AG20443 (cell line): Measurements from ENCODE around the gene MRPS26.
"Not testable (repeated sequence)": the region's sequence is repeated elsewhere in the genome, so short reads cannot be mapped to it uniquely, and the experiment has no call there.

Experiments
- DNase-seq: peaks from one replicate; pipeline ENCODE4 v3.0.0; 2012; ENCODE audit warnings: low spot score, mixed read lengths

MRPS26 gene

GRCh38 chr20:3042625-3043024, 3.2 kb upstream of the MRPS26 start:
- DNase-seq = no peak

GRCh38 chr20:3043322-3043721, 2.5 kb upstream of the MRPS26 start, which contains the start of gene GNRH2:
Gene GNRH2, plus strand, starts transcription at chr20:3043622. Its CDS starts 793 bp downstream, at chr20:3044415.
- no peak for DNase-seq

GRCh38 chr20:3044336-3044965, 1.4 kb upstream of the MRPS26 start:
- no peak for DNase-seq

DNA sequence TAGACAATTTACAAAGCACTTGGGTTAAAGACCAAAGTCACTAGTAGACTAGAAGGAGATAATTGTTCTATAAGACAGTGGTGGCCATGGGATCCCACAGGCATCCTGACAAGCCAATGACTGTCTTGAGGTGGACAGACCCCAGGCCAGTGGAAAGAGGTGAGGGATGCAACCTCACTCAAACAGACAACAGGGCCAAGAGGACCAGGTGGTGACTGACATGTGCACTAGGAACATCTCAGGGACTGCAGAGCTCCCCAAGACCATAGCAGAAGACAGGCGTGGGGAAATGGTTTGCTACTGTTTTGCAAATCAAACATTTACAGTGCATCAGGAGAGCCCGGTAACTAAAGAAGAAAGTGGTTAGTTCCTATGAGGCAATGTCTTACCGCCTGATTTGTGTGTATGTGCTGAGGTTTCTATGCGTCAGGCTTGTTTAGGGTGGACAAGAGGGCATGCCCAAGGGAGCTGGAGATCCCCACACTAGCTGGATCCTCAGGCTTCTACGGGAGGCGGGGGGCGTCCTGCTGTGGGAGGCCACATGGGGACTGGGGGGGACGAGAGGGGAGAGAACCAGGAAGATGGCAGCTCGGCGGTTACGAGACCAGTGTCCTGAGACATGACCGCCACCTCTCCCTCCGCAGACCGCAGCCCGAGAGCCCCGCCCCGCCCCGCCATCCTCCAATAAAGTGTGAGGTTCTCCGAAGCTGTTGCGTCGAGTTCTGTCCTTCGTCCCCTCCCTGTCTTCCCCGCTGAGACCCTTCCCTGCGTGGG, 623 bp upstream of the MRPS26 start:
- peak; percentile 88 for DNase-seq

DNA sequence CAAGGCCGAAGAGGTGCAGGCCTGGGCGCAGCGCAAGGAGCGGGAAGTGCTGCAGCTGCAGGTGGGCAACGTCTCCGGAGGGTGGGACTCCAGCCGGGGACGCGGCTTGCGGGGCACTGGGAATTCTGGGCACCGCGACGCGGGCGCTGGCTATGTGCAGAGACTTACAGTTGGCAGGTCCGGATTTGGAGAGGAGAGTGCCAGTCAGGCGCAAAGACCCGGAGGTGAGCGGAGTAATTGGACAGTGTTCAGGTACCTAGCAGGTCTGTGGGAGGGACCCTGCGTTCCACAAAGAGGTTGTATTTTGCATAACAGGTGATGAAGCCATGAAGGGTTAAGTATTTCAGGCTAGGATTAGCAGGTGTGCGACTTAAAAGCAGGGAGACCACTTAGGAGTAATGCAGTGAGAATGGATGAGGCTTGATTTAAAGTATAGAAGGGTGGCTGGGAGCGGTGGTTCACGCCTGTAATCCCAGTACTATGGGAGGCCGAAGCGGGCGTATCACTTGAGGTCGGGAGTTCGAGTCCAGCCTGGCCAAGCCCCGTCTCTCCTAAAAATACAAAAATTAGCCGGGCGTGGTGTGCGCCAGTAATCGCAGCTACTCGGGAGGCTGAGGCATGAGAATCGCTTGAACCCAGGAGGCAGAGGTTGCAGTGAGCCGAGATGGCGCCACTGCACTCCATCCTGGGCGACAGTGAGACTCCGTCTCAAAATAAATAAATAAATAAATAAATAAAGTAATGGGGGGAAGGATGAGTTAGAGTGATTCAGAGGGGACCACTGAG, 1.0 kb downstream of the MRPS26 start:
- no peak for DNase-seq

GRCh38 chr20:3047486-3048419, 1.9 kb downstream of the MRPS26 start:
- no peak for DNase-seq

GRCh38 chr20:3051385-3052019, 5.7 kb downstream of the MRPS26 start:
- DNase-seq = no peak

DNA sequence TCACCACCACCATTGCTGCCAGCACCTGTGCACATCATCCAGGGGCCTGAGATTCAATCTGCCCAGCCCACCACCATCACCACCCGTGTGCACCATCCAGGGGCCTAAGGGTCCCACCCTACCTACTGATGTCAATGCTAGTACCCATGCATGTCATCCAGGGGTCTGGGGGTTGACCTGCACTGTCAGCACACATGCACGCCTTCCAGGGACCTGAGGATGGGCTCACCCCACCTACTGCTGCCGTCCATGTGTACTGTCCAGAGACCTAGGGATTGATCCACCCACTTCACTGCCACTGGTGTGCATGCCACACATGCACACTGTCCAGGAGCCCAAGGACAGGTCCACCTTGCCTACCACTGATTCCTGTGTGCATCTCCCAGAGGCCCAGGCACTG, 13.6 kb downstream of the MRPS26 start:
- no peak for DNase-seq

DNA sequence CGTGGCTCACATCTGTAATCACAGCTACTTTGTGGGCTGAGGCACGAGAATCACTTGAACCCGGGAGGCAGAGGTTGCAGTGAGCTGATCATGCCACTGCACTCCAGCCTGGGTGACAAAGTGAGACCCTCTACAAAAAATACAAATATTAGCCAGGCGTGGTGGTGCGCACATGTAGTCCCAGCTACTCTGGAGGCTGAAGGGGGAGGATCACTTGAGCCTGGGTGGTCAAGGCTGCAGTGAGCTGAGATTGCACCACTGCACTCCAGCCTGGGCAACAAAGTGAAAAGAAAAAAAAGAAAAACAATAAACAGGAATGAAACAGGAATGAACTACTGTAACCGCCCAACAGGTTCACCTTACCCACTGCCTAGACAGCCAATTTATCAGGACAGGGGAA, 18.3 kb downstream of the MRPS26 start:
- not testable (repeated sequence) for DNase-seq

GRCh38 chr20:3067139-3068014, 21.5 kb downstream of the MRPS26 start:
- DNase-seq = no peak

- DNase-seq = no peak
These were observed 22.2 kb downstream of the MRPS26 start for GRCh38 chr20:3068075-3068474.

GRCh38 chr20:3068986-3069900, 23.4 kb downstream of the MRPS26 start:
- no peak for DNase-seq

DNA sequence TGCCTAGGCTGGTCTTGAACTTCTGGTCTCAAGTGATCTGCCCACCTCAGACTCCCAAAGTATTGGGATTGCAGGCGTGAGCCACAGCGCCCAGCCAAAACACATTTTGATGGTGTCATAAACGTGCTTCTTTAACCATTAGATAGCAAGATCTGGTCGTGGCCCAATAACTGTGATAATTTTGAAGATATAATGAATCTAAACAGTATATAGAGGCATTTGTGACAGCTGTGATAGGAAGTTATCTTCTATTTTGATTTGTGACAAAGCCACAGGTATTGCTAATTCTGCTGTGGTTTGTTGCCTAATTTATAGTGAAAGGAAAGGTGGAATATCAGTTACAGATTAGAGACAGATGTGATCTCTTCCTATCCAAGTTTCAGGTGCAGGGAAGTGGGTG, 24.9 kb downstream of the MRPS26 start:
- DNase-seq = no peak

- no peak for DNase-seq
These were observed 25.4 kb downstream of the MRPS26 start for GRCh38 chr20:3071266-3071609.

DNA sequence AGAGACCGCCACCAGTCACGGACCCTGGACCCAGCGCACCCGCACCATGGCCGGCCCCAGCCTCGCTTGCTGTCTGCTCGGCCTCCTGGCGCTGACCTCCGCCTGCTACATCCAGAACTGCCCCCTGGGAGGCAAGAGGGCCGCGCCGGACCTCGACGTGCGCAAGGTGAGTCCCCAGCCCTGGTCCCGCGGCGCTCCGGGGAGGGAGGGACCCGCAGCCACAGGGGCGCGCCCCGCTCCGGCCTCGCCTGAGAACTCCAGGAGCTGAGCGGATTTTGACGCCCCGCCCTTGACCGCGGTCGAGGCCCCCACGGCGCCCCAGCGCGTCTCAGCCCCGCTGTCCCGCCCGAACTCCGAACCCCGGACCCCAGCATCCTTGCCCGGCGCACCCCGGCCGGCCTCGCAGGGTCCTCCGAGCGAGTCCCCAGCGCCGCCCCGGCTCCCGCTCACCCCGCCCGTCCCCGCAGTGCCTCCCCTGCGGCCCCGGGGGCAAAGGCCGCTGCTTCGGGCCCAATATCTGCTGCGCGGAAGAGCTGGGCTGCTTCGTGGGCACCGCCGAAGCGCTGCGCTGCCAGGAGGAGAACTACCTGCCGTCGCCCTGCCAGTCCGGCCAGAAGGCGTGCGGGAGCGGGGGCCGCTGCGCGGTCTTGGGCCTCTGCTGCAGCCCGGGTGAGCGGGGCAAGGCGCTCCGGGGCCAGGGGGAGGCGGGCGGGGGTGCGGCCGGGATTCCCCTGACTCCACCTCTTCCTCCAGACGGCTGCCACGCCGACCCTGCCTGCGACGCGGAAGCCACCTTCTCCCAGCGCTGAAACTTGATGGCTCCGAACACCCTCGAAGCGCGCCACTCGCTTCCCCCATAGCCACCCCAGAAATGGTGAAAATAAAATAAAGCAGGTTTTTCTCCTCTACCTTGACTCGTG, 26.0 kb downstream of the MRPS26 start, which contains the start of gene OXT:
OXT (plus strand) TSS at position 11 of the 920 bp plus-strand sequence; CDS start at position 47, 36 bp downstream.
- DNase-seq = no peak

GRCh38 chr20:3072530-3073250, 26.8 kb downstream of the MRPS26 start:
- DNase-seq = no peak

GRCh38 chr20:3073251-3073643, 27.4 kb downstream of the MRPS26 start:
- not testable (repeated sequence) for DNase-seq
